ENCODE data around the gene PLS3. TPM values are rescaled to one million over a fixed set of nuclear protein-coding genes. Genes with fewer than 3 reads are reported as not detected.

PLS3 gene
- total and polyA plus RNA-seq, 2 donors (not counting 3 experiments of a cell fraction or from before 2014, with no cell fraction given) = 120 to 329 TPM

- dilution Hi-C loops (cut with MboI; ENCODE audit: extremely low pct_ligation_motif_present, low sequenced_read_pairs) = no loop called here
- DNase-seq (ENCODE audit: low read depth, low spot score) (no peak), FAIRE-seq (peak; percentile 31)
- H4K20me1 ChIP-seq (replicated peaks; ENCODE audit: control insufficient read depth, extremely low read depth, insufficient read depth, low read length) = no peaks in the 10 kb centered on the region
- H3K4me1 ChIP-seq (ENCODE audit: control insufficient read depth, extremely low read depth, insufficient read depth, low read length) = peaks cover 8% of the 10 kb centered on the region
- no peaks in the 10 kb centered on the region for H3K27me3 ChIP-seq (ENCODE audit: control insufficient read depth in 2 of 2, insufficient read depth in 2 of 2, low read length in 2 of 2)
- peak overlapping the region; percentile 87 for H3K9ac ChIP-seq (replicated peaks; ENCODE audit: extremely low read depth, insufficient read depth, low read length)
- no peak for TF ChIP-seq MAX (IDR thresholded peaks at IDR 0.05; ENCODE audit: insufficient read depth, insufficient read length)
- no peak for TF ChIP-seq FOS (IDR thresholded peaks at IDR 0.05; ENCODE audit: borderline replicate concordance, insufficient read depth, low read length)
- no peak for TF ChIP-seq GATA2 (IDR thresholded peaks at IDR 0.05; ENCODE audit: insufficient read depth, insufficient read length, low read depth, low read length)
- no peak for TF ChIP-seq POLR2AphosphoS5 (IDR thresholded peaks at IDR 0.05; ENCODE audit: insufficient read depth, low read depth, low read length)
- TF ChIP-seq EZH2 (IDR thresholded peaks at IDR 0.05; ENCODE audit: borderline replicate concordance, low read depth, low read length, severe bottlenecking) = no peak
- no peak for TF ChIP-seq CTCF (IDR thresholded peaks at IDR 0.05; ENCODE audit: extremely low read depth in 1 of 2, insufficient read depth in 1 of 2, low read depth in 1 of 2, low read length in 2 of 2)
- no peak for TF ChIP-seq MYC (IDR thresholded peaks at IDR 0.05; ENCODE audit: low read depth, low read length)
- no peak for TF ChIP-seq POLR2A (IDR thresholded peaks at IDR 0.05; ENCODE audit: low read depth, low read length)
- no peak for TF ChIP-seq JUN (IDR thresholded peaks at IDR 0.05; ENCODE audit: borderline replicate concordance, insufficient read depth, insufficient read length, low read depth)
- peak overlapping the region; percentile 85 for H3K27ac ChIP-seq (ENCODE audit: insufficient read depth, low read depth, low read length)
- H3K9me1 ChIP-seq (replicated peaks; ENCODE audit: control insufficient read depth, extremely low read depth, insufficient read depth, low read length) = no peaks in the 10 kb centered on the region
- CTCF ChIA-PET = interaction anchor here (1.2 to 2.6 kb wide), 4 partner anchors 9 to 543 kb away, joined by 3 to 12 read pairs (median 5); no protein-coding TSS in a partner anchor
- no peaks in the 10 kb centered on the region for H3K79me2 ChIP-seq (ENCODE audit: control insufficient read depth, insufficient read depth, low read length)
- intact Hi-C loops (cut with micrococcal nuclease) = loop anchor here (1.0 to 2.0 kb wide), 2 partner anchors 39 to 359 kb away; no protein-coding TSS in a partner anchor
- POLR2A ChIA-PET = no interaction called here
- BruUV-seq (replicated peaks) = no TSS peak
- H3K4me2 ChIP-seq (ENCODE audit: insufficient read depth, low read length) = peak overlapping the region; percentile 73
- H3K36me3 ChIP-seq (ENCODE audit: control insufficient read depth in 2 of 2, extremely low read depth in 1 of 2, insufficient read depth in 2 of 2, low read length in 2 of 2) = no peaks in the 10 kb centered on the region
- H3K9me3 ChIP-seq (replicated peaks; ENCODE audit: control insufficient read depth, insufficient read depth, low read length) = no peaks in the 10 kb centered on the region
- peak overlapping the region; percentile 54 for H2AFZ ChIP-seq (ENCODE audit: low read depth, low read length)
- H3K4me3 ChIP-seq (replicated peaks in 1 of 3; ENCODE audit: insufficient read depth in 1 of 3, low read depth in 1 of 3, low read length in 3 of 3) = peak overlapping the region in 1 of 3 experiments; percentile 17
Measured at GRCh38 chrX:115689931-115690330, 129.0 kb downstream of the PLS3 start.
